GM23338 (cell line): ENCODE data around the gene PEA15. TPM values are rescaled to one million over a fixed set of nuclear protein-coding genes. Genes with fewer than 3 reads are reported as not detected.

Source experiments
- ATAC-seq: fragments of 200-7000 bp; cut with Tn5 transposase; 3 replicates; pipeline ENCODE4 v1.9.1; 2020
- DNase-seq: peaks from one replicate; pipeline ENCODE4 v3.0.0-alpha.2; 2015; ENCODE audit warnings: low spot score
- H2AFZ ChIP-seq: fragments of 200-600 bp; sonication (generic); 2 replicates; pipeline ENCODE4 v1.8.0; 2016; ENCODE audit warnings: antibody characterized with exemption, mild to moderate bottlenecking, moderate library complexity
- H3F3A ChIP-seq: fragments of 200-600 bp; sonication (generic); replicated peaks from 2 replicates; pipeline ENCODE4 v1.8.0; 2017; ENCODE audit warnings: antibody characterized with exemption, mixed run types, low read depth
- H3K27ac ChIP-seq: fragments of 200-600 bp; sonication (generic); 2 replicates; pipeline ENCODE4 v1.6.1; 2016; ENCODE audit warnings: low read depth
- H3K27me3 ChIP-seq: fragments of 200-600 bp; sonication (generic); 2 replicates; pipeline ENCODE4 v1.8.0; 2016; ENCODE audit warnings: mild to moderate bottlenecking, mixed run types, moderate library complexity; ENCODE audit not compliant: insufficient read depth
- H3K36me3 ChIP-seq: fragments of 200-600 bp; sonication (generic); 2 replicates; pipeline ENCODE4 v1.8.0; 2016; ENCODE audit warnings: mild to moderate bottlenecking; ENCODE audit not compliant: insufficient read depth
- H3K4me1 ChIP-seq: fragments of 200-600 bp; sonication (generic); 2 replicates; pipeline ENCODE4 v1.8.0; 2016; ENCODE audit warnings: mild to moderate bottlenecking, moderate library complexity; ENCODE audit not compliant: insufficient read depth
- H3K4me2 ChIP-seq: fragments of 200-600 bp; sonication (generic); 2 replicates; pipeline ENCODE4 v1.7.1; 2017; ENCODE audit warnings: mixed run types
- H3K4me3 ChIP-seq: fragments of 200-600 bp; sonication (generic); 2 replicates; pipeline ENCODE4 v1.6.1; 2016; ENCODE audit warnings: mixed run types
- H3K79me2 ChIP-seq: fragments of 200-600 bp; sonication (generic); replicated peaks from 2 replicates; pipeline ENCODE4 v1.8.0; 2017; ENCODE audit warnings: mild to moderate bottlenecking; ENCODE audit not compliant: insufficient read depth
- H3K9me2 ChIP-seq: fragments of 200-600 bp; sonication (generic); 2 replicates; pipeline ENCODE4 v1.8.0; 2017; ENCODE audit not compliant: insufficient read depth
- H4K20me1 ChIP-seq: fragments of 200-600 bp; sonication (generic); replicated peaks from 2 replicates; pipeline ENCODE4 v1.8.0; 2017; ENCODE audit warnings: mild to moderate bottlenecking; ENCODE audit not compliant: insufficient read depth
- H3K27ac Mint-ChIP-seq: 2 replicates; pipeline ENCODE4 v1.8.0; 2020; ENCODE audit warnings: inconsistent platforms, mild to moderate bottlenecking, moderate library complexity, mixed read lengths
- H3K27me3 Mint-ChIP-seq: 3 replicates; pipeline ENCODE4 v1.8.0; 2022; ENCODE audit warnings: low read depth, mild to moderate bottlenecking, moderate library complexity, mixed read lengths, inconsistent platforms; ENCODE audit not compliant: insufficient read depth, poor library complexity
- H3K36me3 Mint-ChIP-seq: 3 replicates; pipeline ENCODE4 v1.8.0; 2021; ENCODE audit warnings: low read depth, mild to moderate bottlenecking, inconsistent platforms, moderate library complexity, mixed read lengths
- H3K4me1 Mint-ChIP-seq: 3 replicates; pipeline ENCODE4 v1.8.0; 2020; ENCODE audit warnings: mild to moderate bottlenecking, inconsistent platforms, mixed read lengths
- H3K4me3 Mint-ChIP-seq: 3 replicates; pipeline ENCODE4 v1.8.0; 2021; ENCODE audit warnings: moderate library complexity, mild to moderate bottlenecking, inconsistent platforms, mixed read lengths
- H3K9me3 Mint-ChIP-seq: 3 replicates; pipeline ENCODE4 v1.8.0; 2020; ENCODE audit warnings: moderate library complexity, mild to moderate bottlenecking, inconsistent platforms, mixed read lengths
- CREB1 ChIP-seq: fragments of 250-450 bp; sonication (Bioruptor Pico); IDR thresholded peaks from 2 replicates; pipeline ENCODE4 v1.5.0; 2020; ENCODE audit warnings: low read depth, mild to moderate bottlenecking, moderate library complexity
- EZH2 ChIP-seq: fragments of 200-600 bp; sonication (generic); IDR thresholded peaks from one replicate; pipeline ENCODE4 v1.8.0; 2017; ENCODE audit warnings: antibody characterized with exemption, mild to moderate bottlenecking, low read depth; ENCODE audit not compliant: unreplicated experiment
- EZH2phosphoT487 ChIP-seq: fragments of 200-600 bp; sonication (generic); IDR thresholded peaks from one replicate; pipeline ENCODE4 v1.8.1; 2018; ENCODE audit warnings: antibody characterized with exemption; ENCODE audit not compliant: unreplicated experiment
- JUNB ChIP-seq: IDR thresholded peaks from one replicate; pipeline ENCODE4 v1.6.1; 2016; ENCODE audit warnings: antibody characterized with exemption; ENCODE audit not compliant: unreplicated experiment
- NANOG ChIP-seq: IDR thresholded peaks from 2 replicates; pipeline ENCODE4 v1.6.1; 2016; ENCODE audit warnings: antibody characterized with exemption, borderline replicate concordance
- POLR2AphosphoS5 ChIP-seq: IDR thresholded peaks from 2 replicates; pipeline ENCODE4 v1.6.1; 2016; ENCODE audit warnings: antibody characterized with exemption, low read depth
- STAT1 ChIP-seq: IDR thresholded peaks from one replicate; pipeline ENCODE4 v1.6.1; 2016; ENCODE audit warnings: antibody characterized with exemption; ENCODE audit not compliant: unreplicated experiment
- ZNF114 ChIP-seq: fragments of 250-450 bp; sonication (Bioruptor Pico); IDR thresholded peaks from 2 replicates; pipeline ENCODE4 v1.5.0; 2020; ENCODE audit warnings: mild to moderate bottlenecking, moderate library complexity
- ZNF331 ChIP-seq: fragments of 250-450 bp; sonication (Bioruptor Pico); IDR thresholded peaks from 2 replicates; pipeline ENCODE4 v1.5.0; 2020; ENCODE audit warnings: low read depth, mild to moderate bottlenecking, moderate library complexity
- polyA plus RNA-seq: library from polyadenylated mRNA; unstranded; fragments of >200 nt; fragmentation: Nextera tagmentation; extraction: Ambion mirVana; gene quantifications from 2 replicates; pipeline ENCODE4 v1.2.1, GENCODE V29; 2016
- total RNA-seq: library from RNA; depleted of rRNA; stranded (reverse); fragments of >200 nt; shearing (Covaris generic); gene quantifications from 2 replicates; pipeline ENCODE4 v1.2.3, GENCODE V29; 2014
- TF ChIP-seq, protein P1 (sequence below): fragments of 250-450 bp; sonication (Bioruptor Pico); IDR thresholded peaks from 2 replicates; pipeline ENCODE4 v1.5.0; 2020; ENCODE audit warnings: mild to moderate bottlenecking, moderate library complexity
- TF ChIP-seq, protein P2 (sequence below): IDR thresholded peaks from 2 replicates; pipeline ENCODE4 v1.6.1; 2016; ENCODE audit warnings: antibody characterized with exemption
- TF ChIP-seq, protein P3 (sequence below): IDR thresholded peaks from one replicate; pipeline ENCODE4 v1.6.1; 2018; ENCODE audit warnings: antibody characterized with exemption; ENCODE audit not compliant: unreplicated experiment
- TF ChIP-seq, protein P4 (sequence below), 2 experiments: fragments of 200-600 bp in 1 of 2; sonication (generic) in 1 of 2; conservative IDR thresholded peaks; 2 replicates each; pipeline versions ENCODE4 v1.5.1 to v1.6.1; 2016 to 2017; ENCODE audit warnings: antibody characterized with exemption in 2 of 2, low read depth in 2 of 2, mild to moderate bottlenecking in 2 of 2, moderate library complexity in 1 of 2

Gene PEA15
- total and polyA plus RNA-seq, 2 experiments from 2014 or later = 60.3 to 80.8 TPM

DNA sequence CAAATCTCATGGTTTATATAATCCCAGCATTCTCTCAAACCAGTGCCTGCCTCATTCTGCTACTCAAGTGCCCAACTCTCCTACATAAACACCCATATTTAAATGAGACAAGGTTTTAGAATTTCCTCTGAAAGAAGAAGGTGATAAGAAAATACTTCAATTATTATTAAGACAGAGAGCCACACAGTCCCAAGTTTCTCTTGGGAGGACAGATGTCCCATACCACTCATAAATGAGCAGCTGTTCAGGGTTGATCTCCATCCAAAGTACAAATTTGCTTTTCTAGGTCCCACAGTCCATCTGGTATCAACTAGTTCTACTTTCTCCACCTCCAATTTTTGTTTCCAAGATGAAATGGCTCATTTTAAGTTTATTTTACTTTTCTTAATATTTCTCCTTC is 45.8 kb downstream of the PEA15 start:
- Histone ChIP-seq H3K4me2 (no peak overlapping the region), H4K20me1 (peaks cover 22% of the 10 kb centered on the region; the same call in 1 of the 2 replicates), H3K9me2 (no peaks in the 10 kb centered on the region), H3K27ac (peak overlapping the region; percentile 51), H3K27me3 (no peaks in the 10 kb centered on the region), H2AFZ (no peak overlapping the region), H3K36me3 (peaks cover 4% of the 10 kb centered on the region), H3K79me2 (peaks cover 73% of the 10 kb centered on the region), H3F3A (no peaks in the 10 kb centered on the region), H3K4me3 (no peak overlapping the region), H3K4me1 (peaks cover 5% of the 10 kb centered on the region; the same call in 1 of the 2 replicates)
- DNase-seq = no peak
- H3K4me1 Mint-ChIP-seq = peaks cover 10% of the 10 kb centered on the region; the same call in 2 of the 3 replicates
- H3K36me3 Mint-ChIP-seq = peaks cover 17% of the 10 kb centered on the region; the same call in 2 of the 3 replicates
- TF ChIP-seq EZH2 (no peak), POLR2AphosphoS5 (no peak), ZNF331 (CRISPR knock-in tag) (no peak), ZNF114 (CRISPR knock-in tag) (no peak), NANOG (no peak), STAT1 (no peak), CREB1 (CRISPR knock-in tag) (no peak), EZH2phosphoT487 (no peak), JUNB (no peak)
- TF ChIP-seq, protein P1, sequence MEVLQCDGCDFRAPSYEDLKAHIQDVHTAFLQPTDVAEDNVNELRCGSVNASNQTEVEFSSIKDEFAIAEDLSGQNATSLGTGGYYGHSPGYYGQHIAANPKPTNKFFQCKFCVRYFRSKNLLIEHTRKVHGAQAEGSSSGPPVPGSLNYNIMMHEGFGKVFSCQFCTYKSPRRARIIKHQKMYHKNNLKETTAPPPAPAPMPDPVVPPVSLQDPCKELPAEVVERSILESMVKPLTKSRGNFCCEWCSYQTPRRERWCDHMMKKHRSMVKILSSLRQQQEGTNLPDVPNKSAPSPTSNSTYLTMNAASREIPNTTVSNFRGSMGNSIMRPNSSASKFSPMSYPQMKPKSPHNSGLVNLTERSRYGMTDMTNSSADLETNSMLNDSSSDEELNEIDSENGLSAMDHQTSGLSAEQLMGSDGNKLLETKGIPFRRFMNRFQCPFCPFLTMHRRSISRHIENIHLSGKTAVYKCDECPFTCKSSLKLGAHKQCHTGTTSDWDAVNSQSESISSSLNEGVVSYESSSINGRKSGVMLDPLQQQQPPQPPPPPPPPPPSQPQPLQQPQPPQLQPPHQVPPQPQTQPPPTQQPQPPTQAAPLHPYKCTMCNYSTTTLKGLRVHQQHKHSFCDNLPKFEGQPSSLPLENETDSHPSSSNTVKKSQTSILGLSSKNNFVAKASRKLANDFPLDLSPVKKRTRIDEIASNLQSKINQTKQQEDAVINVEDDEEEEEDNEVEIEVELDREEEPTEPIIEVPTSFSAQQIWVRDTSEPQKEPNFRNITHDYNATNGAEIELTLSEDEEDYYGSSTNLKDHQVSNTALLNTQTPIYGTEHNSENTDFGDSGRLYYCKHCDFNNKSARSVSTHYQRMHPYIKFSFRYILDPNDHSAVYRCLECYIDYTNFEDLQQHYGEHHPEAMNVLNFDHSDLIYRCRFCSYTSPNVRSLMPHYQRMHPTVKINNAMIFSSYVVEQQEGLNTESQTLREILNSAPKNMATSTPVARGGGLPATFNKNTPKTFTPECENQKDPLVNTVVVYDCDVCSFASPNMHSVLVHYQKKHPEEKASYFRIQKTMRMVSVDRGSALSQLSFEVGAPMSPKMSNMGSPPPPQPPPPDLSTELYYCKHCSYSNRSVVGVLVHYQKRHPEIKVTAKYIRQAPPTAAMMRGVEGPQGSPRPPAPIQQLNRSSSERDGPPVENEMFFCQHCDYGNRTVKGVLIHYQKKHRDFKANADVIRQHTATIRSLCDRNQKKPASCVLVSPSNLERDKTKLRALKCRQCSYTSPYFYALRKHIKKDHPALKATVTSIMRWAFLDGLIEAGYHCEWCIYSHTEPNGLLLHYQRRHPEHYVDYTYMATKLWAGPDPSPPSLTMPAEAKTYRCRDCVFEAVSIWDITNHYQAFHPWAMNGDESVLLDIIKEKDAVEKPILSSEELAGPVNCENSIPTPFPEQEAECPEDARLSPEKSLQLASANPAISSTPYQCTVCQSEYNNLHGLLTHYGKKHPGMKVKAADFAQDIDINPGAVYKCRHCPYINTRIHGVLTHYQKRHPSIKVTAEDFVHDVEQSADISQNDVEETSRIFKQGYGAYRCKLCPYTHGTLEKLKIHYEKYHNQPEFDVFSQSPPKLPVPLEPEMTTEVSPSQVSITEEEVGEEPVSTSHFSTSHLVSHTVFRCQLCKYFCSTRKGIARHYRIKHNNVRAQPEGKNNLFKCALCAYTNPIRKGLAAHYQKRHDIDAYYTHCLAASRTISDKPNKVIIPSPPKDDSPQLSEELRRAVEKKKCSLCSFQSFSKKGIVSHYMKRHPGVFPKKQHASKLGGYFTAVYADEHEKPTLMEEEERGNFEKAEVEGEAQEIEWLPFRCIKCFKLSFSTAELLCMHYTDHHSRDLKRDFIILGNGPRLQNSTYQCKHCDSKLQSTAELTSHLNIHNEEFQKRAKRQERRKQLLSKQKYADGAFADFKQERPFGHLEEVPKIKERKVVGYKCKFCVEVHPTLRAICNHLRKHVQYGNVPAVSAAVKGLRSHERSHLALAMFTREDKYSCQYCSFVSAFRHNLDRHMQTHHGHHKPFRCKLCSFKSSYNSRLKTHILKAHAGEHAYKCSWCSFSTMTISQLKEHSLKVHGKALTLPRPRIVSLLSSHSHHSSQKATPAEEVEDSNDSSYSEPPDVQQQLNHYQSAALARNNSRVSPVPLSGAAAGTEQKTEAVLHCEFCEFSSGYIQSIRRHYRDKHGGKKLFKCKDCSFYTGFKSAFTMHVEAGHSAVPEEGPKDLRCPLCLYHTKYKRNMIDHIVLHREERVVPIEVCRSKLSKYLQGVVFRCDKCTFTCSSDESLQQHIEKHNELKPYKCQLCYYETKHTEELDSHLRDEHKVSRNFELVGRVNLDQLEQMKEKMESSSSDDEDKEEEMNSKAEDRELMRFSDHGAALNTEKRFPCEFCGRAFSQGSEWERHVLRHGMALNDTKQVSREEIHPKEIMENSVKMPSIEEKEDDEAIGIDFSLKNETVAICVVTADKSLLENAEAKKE = no peak
- TF ChIP-seq, protein P2, sequence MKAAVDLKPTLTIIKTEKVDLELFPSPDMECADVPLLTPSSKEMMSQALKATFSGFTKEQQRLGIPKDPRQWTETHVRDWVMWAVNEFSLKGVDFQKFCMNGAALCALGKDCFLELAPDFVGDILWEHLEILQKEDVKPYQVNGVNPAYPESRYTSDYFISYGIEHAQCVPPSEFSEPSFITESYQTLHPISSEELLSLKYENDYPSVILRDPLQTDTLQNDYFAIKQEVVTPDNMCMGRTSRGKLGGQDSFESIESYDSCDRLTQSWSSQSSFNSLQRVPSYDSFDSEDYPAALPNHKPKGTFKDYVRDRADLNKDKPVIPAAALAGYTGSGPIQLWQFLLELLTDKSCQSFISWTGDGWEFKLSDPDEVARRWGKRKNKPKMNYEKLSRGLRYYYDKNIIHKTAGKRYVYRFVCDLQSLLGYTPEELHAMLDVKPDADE = no peak
- TF ChIP-seq, protein P3, sequence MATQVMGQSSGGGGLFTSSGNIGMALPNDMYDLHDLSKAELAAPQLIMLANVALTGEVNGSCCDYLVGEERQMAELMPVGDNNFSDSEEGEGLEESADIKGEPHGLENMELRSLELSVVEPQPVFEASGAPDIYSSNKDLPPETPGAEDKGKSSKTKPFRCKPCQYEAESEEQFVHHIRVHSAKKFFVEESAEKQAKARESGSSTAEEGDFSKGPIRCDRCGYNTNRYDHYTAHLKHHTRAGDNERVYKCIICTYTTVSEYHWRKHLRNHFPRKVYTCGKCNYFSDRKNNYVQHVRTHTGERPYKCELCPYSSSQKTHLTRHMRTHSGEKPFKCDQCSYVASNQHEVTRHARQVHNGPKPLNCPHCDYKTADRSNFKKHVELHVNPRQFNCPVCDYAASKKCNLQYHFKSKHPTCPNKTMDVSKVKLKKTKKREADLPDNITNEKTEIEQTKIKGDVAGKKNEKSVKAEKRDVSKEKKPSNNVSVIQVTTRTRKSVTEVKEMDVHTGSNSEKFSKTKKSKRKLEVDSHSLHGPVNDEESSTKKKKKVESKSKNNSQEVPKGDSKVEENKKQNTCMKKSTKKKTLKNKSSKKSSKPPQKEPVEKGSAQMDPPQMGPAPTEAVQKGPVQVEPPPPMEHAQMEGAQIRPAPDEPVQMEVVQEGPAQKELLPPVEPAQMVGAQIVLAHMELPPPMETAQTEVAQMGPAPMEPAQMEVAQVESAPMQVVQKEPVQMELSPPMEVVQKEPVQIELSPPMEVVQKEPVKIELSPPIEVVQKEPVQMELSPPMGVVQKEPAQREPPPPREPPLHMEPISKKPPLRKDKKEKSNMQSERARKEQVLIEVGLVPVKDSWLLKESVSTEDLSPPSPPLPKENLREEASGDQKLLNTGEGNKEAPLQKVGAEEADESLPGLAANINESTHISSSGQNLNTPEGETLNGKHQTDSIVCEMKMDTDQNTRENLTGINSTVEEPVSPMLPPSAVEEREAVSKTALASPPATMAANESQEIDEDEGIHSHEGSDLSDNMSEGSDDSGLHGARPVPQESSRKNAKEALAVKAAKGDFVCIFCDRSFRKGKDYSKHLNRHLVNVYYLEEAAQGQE = no peak
- TF ChIP-seq, protein P4, sequence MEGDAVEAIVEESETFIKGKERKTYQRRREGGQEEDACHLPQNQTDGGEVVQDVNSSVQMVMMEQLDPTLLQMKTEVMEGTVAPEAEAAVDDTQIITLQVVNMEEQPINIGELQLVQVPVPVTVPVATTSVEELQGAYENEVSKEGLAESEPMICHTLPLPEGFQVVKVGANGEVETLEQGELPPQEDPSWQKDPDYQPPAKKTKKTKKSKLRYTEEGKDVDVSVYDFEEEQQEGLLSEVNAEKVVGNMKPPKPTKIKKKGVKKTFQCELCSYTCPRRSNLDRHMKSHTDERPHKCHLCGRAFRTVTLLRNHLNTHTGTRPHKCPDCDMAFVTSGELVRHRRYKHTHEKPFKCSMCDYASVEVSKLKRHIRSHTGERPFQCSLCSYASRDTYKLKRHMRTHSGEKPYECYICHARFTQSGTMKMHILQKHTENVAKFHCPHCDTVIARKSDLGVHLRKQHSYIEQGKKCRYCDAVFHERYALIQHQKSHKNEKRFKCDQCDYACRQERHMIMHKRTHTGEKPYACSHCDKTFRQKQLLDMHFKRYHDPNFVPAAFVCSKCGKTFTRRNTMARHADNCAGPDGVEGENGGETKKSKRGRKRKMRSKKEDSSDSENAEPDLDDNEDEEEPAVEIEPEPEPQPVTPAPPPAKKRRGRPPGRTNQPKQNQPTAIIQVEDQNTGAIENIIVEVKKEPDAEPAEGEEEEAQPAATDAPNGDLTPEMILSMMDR (conservative IDR thresholded peaks at IDR 0.05; ENCODE audit: low read depth in 2 of 2) = no peak
- peaks cover 4% of the 10 kb centered on the region for H3K27me3 Mint-ChIP-seq
- no peak for ATAC-seq
- no peak overlapping the region for H3K4me3 Mint-ChIP-seq
- no peaks in the 10 kb centered on the region for H3K9me3 Mint-ChIP-seq
- H3K27ac Mint-ChIP-seq = no peak overlapping the region; the same call in 1 of the 2 replicates
